GM10248 (cell line): Measurements from ENCODE around the gene ASMT.

Experiments used
- CTCF ChIA-PET: fragments of 300-600 bp; sonication (Branson Sonifier 250); formaldehyde crosslinking; extraction: SDS; loops from one replicate; lab custom pipeline; 2021; ENCODE audit warnings: antibody characterized with exemption; lab: Yijun Ruan, JAX
- POLR2A ChIA-PET: fragments of 350-650 bp; sonication (Branson Sonifier 250); formaldehyde crosslinking; extraction: SDS; loops from one replicate; lab custom pipeline; 2020; ENCODE audit warnings: antibody characterized with exemption; lab: Yijun Ruan, JAX
- DNase-seq: peaks from one replicate; pipeline ENCODE4 v3.0.0; 2012; ENCODE audit errors: extremely low spot score
- CTCF ChIP-seq: IDR thresholded peaks from 2 replicates; pipeline ENCODE4 v1.5.1; 2012; ENCODE audit warnings: mild to moderate bottlenecking, low read depth; ENCODE audit errors: extremely low read depth, missing control alignments, control extremely low read depth

ASMT gene

GRCh38 chrX:1658071-1658491, 43.2 kb downstream of the ASMT start:
- TF ChIP-seq CTCF, result no peak
- ChIA-PET CTCF (no interaction called here), POLR2A (no interaction called here)
- no peak for DNase-seq

- TF ChIP-seq CTCF, result no peak
- no peak for DNase-seq
- CTCF ChIA-PET, result no interaction called here
- POLR2A ChIA-PET, result no interaction called here
These were observed 45.0 kb downstream of the ASMT start for GRCh38 chrX:1659664-1660461.

- POLR2A ChIA-PET, result no interaction called here
- peak; percentile 94 for DNase-seq
These were observed 46.4 kb downstream of the ASMT start for GRCh38 chrX:1661048-1661921.

DNA sequence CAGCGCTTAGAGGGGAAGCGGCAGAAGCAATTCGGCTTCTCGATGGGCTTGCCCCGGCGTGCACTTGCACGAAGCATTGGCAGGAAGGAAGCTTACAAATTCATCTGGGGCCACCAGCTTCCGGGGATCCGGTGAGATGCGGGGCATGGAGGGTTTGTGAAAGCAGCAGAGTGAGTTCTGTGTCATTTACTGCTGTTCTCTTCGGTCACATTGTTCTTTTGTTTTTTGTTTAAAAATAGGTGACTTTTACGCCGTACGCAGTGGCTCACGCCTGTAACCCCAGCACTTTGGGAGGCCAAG, 47.0 kb downstream of the ASMT start:
- POLR2A ChIA-PET, result no interaction called here
- CTCF ChIA-PET, result no interaction called here
- no peak for DNase-seq
- no peak for TF ChIP-seq CTCF

More at GRCh38 chrX:1661048-1661921, 46.4 kb downstream of the ASMT start:
- TF ChIP-seq CTCF, result no peak
- CTCF ChIA-PET, result no interaction called here

- TF ChIP-seq CTCF, result no peak
- ChIA-PET POLR2A (no interaction called here), CTCF (no interaction called here)
- no peak for DNase-seq
These were observed 52.7 kb downstream of the ASMT start for GRCh38 chrX:1667566-1667965.

- POLR2A ChIA-PET, result no interaction called here
- no peak for DNase-seq
- CTCF ChIA-PET, result no interaction called here
- peak; percentile 42 for TF ChIP-seq CTCF
These were observed 58.5 kb downstream of the ASMT start for GRCh38 chrX:1673337-1673736.
